CD4-positive, alpha-beta T cell treated with Interleukin-15 for 4 hours (primary cell): ENCODE results near the gene TAF11L2.
"Not testable (repeated sequence)": the region's sequence is repeated elsewhere in the genome, so short reads cannot be mapped to it uniquely, and the experiment has no call there.

Experiments
- DNase-seq: peaks from one replicate; pipeline ENCODE4 v3.0.0-alpha.2; 2020; ENCODE audit warnings: low spot score

Gene TAF11L2

GRCh38 chr5:17526504-17526903 lies 28.5 kb downstream of the TAF11L2 start:
- DNase-seq = peak; percentile 32

- not testable (repeated sequence) for DNase-seq
Observed at GRCh38 chr5:17528369-17528768, 30.3 kb downstream of the TAF11L2 start, which contains the start of gene TAF11L6. TSS of gene TAF11L6 (plus strand) at chr5:17528669.
